Cardiac septum (tissue), 1 donor: ENCODE data around the gene SYCP2. TPM values are rescaled to one million over a fixed set of nuclear protein-coding genes. Genes with fewer than 3 reads are reported as not detected.
"Not testable (repeated sequence)": the region's sequence is repeated elsewhere in the genome, so short reads cannot be mapped to it uniquely, and the experiment has no call there.

Source experiments
- DNase-seq: peaks from one replicate; pipeline ENCODE4 v3.0.0-alpha.2; 2020; ENCODE audit warnings: low spot score
- intact Hi-C: fragments of 100-400 bp; cut with DNase I; formaldehyde crosslinking; loops from one replicate; pipeline ENCODE4 v1.14.0; 2022
- long read RNA-seq: library from polyadenylated mRNA; unstranded; transcript quantifications from one replicate; pipeline ENCODE4 v2.0.0, GENCODE V29; 2021
- total RNA-seq: library from RNA; stranded (reverse); fragmentation: NEBNext Ultra II Directional; extraction: Animal tissue kit (Norgen Biotek cat#: 25700); gene quantifications from one replicate; pipeline ENCODE4 v1.2.1, GENCODE V29; 2021
- donor health status: DM: no; HTN: no; CAD: no.

The SYCP2 gene
- total RNA-seq = 0.94 TPM
- long read RNA-seq, partial matches to known transcripts = 0 of 1 reads
- long read RNA-seq, other reads (novel, unspliced or antisense) = 1 of 1 reads

- DNase-seq = peak; percentile 84
- intact Hi-C loops = no loop called here
Observed at GRCh38 chr20:59933296-59933848, at the start of gene SYCP2. Gene SYCP2 (minus strand): TSS chr20:59933637. CDS start chr20:59922413, 11,224 bp downstream.

- DNase-seq = no peak
- intact Hi-C loops = no loop called here
Observed at GRCh38 chr20:59983076-59983475, 49.6 kb upstream of the SYCP2 start.

- no peak for DNase-seq
- intact Hi-C loops = no loop called here
Observed at GRCh38 chr20:59977086-59977485, 43.6 kb upstream of the SYCP2 start.

GRCh38 chr20:59976156-59976782 is 42.8 kb upstream of the SYCP2 start:
- intact Hi-C loops = no loop called here

GRCh38 chr20:59972037-59972801 is 38.8 kb upstream of the SYCP2 start:
- no peak for DNase-seq
- intact Hi-C loops = no loop called here

More at GRCh38 chr20:59976156-59976782, 42.8 kb upstream of the SYCP2 start:
- DNase-seq = no peak

DNA sequence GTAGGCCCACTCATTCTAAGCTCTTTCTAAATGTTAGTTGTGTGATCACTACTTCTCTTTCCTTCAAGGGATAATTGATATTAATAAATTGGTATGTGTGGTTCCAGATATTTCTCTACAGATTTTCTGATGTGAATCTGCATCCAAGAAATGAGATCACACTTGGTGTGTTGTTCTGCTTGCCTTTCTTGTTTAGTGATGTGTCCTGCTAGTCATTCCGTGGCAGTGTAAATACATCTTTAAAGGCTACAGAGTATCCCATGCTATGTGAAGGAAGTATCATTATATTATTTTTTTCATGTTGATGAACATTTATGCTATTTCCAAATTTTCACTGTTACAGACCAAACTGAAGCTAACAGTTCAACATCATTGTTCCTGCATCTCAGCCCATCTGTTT is 38.0 kb upstream of the SYCP2 start:
- intact Hi-C loops = no loop called here
- DNase-seq = no peak

DNA sequence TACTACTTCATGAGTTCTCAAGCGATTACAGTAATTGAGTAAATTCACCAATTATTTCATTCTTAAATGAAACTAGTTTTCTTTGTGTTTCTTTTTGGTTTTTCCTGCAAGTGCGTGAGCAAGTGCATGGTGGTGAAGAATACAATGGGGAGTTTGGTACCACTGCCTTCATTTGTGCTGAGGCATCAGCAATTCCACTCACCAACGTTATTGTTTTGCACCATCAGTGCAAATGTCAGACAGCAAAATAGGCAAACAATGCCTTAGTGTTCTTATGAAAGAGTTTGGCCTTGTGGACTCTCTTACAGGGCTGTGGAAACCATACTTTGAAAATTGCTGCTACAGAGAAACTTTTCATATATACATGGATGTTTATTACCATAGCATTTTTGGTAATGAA is 33.0 kb upstream of the SYCP2 start:
- DNase-seq = no peak
- intact Hi-C loops = no loop called here

DNA sequence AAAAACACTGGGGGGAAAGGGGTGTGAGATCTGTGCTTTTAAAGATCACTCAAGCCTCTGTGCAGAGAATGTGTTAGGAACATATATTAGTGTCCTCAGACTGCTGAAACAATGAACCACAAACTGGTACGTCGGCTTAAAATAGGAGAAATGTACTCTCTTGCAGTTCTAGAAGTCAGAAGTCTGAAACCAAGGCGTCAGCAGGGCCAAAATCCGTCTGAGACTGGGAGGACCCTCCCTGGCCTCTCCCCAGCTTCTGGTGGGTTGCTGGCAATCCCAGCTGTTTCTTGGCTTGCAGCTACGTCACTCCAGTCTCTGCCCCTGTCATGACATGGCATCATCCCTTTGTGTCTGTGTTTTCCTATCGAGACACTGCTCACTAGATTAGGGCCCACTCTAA is 28.7 kb upstream of the SYCP2 start:
- intact Hi-C loops = no loop called here
- no peak for DNase-seq

- intact Hi-C loops = no loop called here
- DNase-seq = no peak
Observed at GRCh38 chr20:59961423-59961822, 28.0 kb upstream of the SYCP2 start.

GRCh38 chr20:59958626-59959025 is 25.2 kb upstream of the SYCP2 start:
- no peak for DNase-seq
- intact Hi-C loops = no loop called here

DNA sequence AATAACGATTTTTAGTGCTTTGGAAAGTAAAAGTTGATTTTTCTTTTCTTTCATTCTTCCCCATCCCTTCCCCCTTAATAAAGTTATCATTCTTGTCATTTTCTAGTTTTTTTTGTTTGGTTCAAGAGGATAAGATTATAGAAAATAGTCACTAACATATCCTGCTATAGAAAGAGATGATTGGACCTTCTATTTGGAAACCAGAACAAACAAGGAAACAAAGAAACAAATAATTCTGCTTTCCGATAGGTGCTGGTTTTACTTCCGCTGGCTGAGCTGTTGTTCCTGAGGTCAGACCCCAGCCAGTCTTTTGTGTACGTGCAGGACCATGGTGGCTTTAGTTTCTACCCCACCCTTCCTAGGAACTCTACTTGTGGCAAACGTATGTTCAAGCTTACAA is 24.7 kb upstream of the SYCP2 start, which contains the start of gene CDH26:
TSS of gene CDH26 (plus strand) at position 301 of the 400 bp plus-strand sequence. CDS start 304 bp downstream, outside the sequence.
- no peak for DNase-seq
- intact Hi-C loops = no loop called here

DNA sequence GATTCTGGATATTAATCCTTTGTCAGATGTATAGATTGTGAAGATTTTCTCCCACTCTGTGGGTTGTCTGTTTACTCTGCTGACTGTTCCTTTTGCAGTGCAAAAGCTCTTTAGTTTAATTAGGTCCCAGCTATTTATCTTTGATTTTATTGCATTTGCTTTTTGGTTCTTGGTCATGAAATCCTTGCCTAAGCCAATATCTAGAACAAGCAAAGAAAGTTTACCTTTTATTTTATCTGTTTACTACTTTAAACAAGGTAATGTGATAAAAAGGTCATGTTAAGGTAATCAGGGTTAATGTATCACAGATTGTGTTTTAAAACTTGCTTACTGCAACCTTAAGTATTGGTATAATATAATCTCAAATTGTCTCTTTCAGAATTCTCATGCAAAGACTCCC is 24.1 kb upstream of the SYCP2 start:
- DNase-seq, intact Hi-C loops: not testable (repeated sequence)

- intact Hi-C loops = no loop called here
- no peak for DNase-seq
Observed at GRCh38 chr20:59955131-59955796, 21.8 kb upstream of the SYCP2 start.

DNA sequence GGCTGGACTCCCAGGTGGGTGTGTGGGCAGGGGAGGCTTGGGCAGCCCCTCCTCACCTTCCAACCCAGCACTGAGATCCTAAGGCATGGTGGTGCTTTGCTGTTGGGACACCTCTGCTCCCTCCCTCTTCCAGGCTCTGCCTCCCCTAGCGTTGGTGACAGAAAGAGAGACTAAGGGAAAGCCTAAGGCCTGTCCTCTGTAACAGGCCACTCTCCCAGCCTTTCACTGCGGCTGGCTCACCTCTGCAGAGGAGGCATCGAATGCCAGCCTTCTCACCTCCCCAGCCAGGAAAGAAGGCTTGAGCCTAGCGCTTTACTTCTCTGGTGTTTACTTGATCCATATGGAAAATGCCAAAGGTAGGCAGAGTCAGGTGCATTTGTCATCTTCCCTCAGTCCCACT is 21.3 kb upstream of the SYCP2 start:
- intact Hi-C loops = no loop called here
- no peak for DNase-seq

DNA sequence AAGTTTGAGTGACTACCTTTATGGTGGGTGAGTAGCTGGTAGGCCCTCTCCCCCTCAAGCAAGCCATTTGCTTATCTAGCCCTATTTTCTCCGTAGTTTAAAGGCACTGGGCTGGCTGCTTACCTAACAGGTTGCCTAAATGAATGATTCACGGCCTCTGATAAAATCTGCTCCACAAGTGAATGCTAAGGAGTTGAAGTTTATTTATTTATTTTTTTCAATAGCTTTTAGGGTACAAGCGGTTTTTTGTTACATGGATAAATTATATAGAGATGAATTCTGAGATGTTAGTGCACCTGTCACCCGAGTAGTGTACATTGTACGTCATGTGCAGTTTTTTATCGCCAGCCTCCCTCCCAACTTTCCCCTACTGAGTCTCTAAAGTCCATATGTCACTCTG is 16.5 kb upstream of the SYCP2 start:
- no peak for DNase-seq
- intact Hi-C loops = no loop called here

DNA sequence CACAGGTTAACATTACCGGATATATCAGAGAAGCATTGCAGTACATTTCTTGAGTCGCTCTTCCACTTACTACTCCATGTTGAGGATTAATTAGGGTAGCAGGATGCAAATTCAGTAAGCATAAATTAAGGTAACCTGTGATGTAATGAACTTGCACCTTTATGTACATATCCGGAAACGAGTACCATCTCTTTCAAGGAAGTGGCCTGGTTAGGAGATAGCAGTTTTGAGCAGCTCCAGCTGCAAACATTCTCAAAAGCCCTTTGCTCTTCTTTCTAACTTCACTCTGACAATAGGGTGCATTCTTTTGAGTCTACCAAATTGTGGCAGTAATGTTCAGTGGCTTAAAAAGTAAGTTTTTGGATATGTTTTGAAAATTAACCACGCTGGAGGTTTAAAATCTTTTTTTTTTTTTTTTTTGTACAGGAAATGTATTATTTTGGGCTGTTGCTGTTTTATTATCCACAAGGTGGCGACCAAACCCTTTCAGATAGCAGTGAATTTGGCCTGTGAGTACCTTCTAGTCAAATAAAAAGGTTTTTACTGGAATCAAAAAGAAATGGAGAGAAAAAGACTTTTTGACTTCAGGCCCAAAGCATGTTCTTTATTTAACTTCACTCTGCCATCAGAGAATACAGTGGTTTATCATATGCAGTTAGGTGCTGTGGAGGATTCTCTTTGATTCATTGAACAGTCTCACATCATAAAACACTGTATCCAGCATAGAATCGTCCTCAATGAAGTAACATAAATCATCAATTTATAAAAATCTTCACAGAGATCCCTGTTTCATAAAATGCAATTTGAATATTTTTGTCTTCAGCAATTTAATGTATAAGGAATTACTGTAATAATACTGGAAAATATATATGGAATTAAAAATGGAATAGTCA is 15.6 kb upstream of the SYCP2 start:
- DNase-seq = no peak
- intact Hi-C loops = no loop called here

GRCh38 chr20:59948212-59948611 is 14.8 kb upstream of the SYCP2 start:
- DNase-seq = no peak
- intact Hi-C loops = no loop called here

GRCh38 chr20:59947376-59947775 is 13.9 kb upstream of the SYCP2 start:
- intact Hi-C loops = no loop called here
- DNase-seq = no peak

DNA sequence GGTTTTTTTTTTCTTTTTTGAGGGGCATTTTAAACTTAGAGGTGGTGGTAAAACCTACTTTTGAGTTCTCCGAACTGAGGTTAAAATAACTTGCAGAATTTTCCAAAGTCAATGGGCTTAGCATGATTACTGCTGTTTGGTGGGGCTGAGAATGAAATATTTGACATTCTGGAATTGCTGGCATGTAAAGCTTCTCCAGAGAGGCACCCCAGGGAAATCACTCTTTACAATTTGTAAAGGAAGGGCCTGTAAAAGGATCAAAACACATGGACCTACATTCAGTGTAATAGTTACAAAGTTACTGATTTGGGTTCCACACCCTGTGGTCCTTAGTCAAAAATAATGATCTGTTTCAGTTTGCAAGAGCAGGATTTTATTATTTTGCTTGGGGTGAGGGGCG is 12.3 kb upstream of the SYCP2 start:
- no peak for DNase-seq
- intact Hi-C loops = no loop called here
